ENCODE results near the gene ZNF57. TPM values are rescaled to one million over a fixed set of nuclear protein-coding genes. Genes with fewer than 3 reads are reported as not detected.

ZNF57 gene
- 1 to 10 TPM; 4.3 to 5.0 TPM for total RNA-seq
- polyA plus RNA-seq (2013, experiment 1 of 2), result 4.1 TPM
- polyA plus RNA-seq (2013, experiment 2 of 2), result 4.2 TPM
- long read RNA-seq, experiment 1, result 0 reads
- long read RNA-seq, experiment 2, transcript ZNF57-201 (4 exons, 2,003 nt), result major isoform, 9 of 10 reads
- long read RNA-seq, experiment 2, partial matches to known transcripts, result 1 of 10 reads
- long read RNA-seq, experiment 2, other reads (novel, unspliced or antisense), result 0 of 10 reads
- long read RNA-seq, experiment 3, transcript ZNF57-201 (4 exons, 2,003 nt), result major isoform, 25 of 27 reads
- long read RNA-seq, experiment 3, partial matches to known transcripts, result 0 of 27 reads
- long read RNA-seq, experiment 3, other reads (novel, unspliced or antisense), result 2 of 27 reads
- long read RNA-seq, experiment 4, transcript ZNF57-201 (4 exons, 2,003 nt), result major isoform, 10 of 10 reads
- long read RNA-seq, experiment 4, partial matches to known transcripts, result 0 of 10 reads
- long read RNA-seq, experiment 4, other reads (novel, unspliced or antisense), result 0 of 10 reads

- H3K27ac Mint-ChIP-seq, result peak within 1 kb of the TSS; percentile 98
- H3K4me1 Mint-ChIP-seq, result no peaks in the 10 kb centered on the region
- no peak within 1 kb of the TSS for H3K27ac ChIP-seq (ENCODE audit: low read depth, low read length)
These were observed at the start of gene ZNF57 for GRCh38 chr19:2900296-2901252. Gene ZNF57, plus strand, starts transcription at chr19:2900928. Its CDS starts 118 bp downstream, at chr19:2901046.

GRCh38 chr19:2852598-2852997, 48.1 kb upstream of the ZNF57 start:
- H3K36me3 ChIP-seq (ENCODE audit: control insufficient read depth, insufficient read depth, low read length), result peaks cover 63% of the 10 kb centered on the region

More at GRCh38 chr19:2900296-2901252, at the start of gene ZNF57:
- Histone ChIP-seq H3K9ac (ENCODE audit: extremely low read depth, low read length, poor library complexity, severe bottlenecking) (peak within 1 kb of the TSS; percentile 79), H3K9me3 (ENCODE audit: control insufficient read depth, low read length) (peaks cover 7% of the 10 kb centered on the region), H3K36me3 (ENCODE audit: control insufficient read depth, insufficient read depth, low read length) (no peaks in the 10 kb centered on the region), H3K4me1 (ENCODE audit: control insufficient read depth, insufficient read depth, low read length) (no peaks in the 10 kb centered on the region), H3K4me3 (ENCODE audit: low read length) (peak within 1 kb of the TSS; percentile 82), H3K27me3 (ENCODE audit: control insufficient read depth, insufficient read depth, low read length, poor library complexity, severe bottlenecking) (no peaks in the 10 kb centered on the region)
- H3K36me3 Mint-ChIP-seq (ENCODE audit: low read depth), result peaks cover 3% of the 10 kb centered on the region
- H3K4me3 Mint-ChIP-seq, result peak within 1 kb of the TSS; percentile 91
- H3K27me3 Mint-ChIP-seq (ENCODE audit: insufficient read depth), result peaks cover 7% of the 10 kb centered on the region
- 0% methylated on average over 38 to 98 of the region's 100 CpGs for WGBS, 2 experiments (ENCODE audit: insufficient coverage in 1 of 2, insufficient read length in 1 of 2)
- no peak for TF ChIP-seq CTCF (conservative IDR thresholded peaks at IDR 0.05)
- peaks cover 33% of the 10 kb centered on the region for H3K9me3 Mint-ChIP-seq
- DNase-seq, result peak; percentile 99

More at GRCh38 chr19:2852598-2852997, 48.1 kb upstream of the ZNF57 start:
- no peaks in the 10 kb centered on the region for H3K27me3 Mint-ChIP-seq (ENCODE audit: insufficient read depth)
- H3K9ac ChIP-seq (ENCODE audit: extremely low read depth, low read length, poor library complexity, severe bottlenecking), result no peak overlapping the region
- peaks cover 96% of the 10 kb centered on the region for H3K9me3 ChIP-seq (ENCODE audit: control insufficient read depth, low read length)
- WGBS, 2 experiments (ENCODE audit: insufficient coverage in 1 of 2, insufficient read length in 1 of 2), result 97 to 99% methylated on average over 6 to 10 of the region's 10 CpGs
- peaks cover 98% of the 10 kb centered on the region for H3K9me3 Mint-ChIP-seq
- H3K4me1 ChIP-seq (ENCODE audit: control insufficient read depth, insufficient read depth, low read length), result no peaks in the 10 kb centered on the region
- no peak for DNase-seq
- H3K36me3 Mint-ChIP-seq (ENCODE audit: low read depth), result peaks cover 80% of the 10 kb centered on the region
- H3K27ac Mint-ChIP-seq, result no peak overlapping the region
- no peak overlapping the region for H3K4me3 Mint-ChIP-seq
- H3K4me3 ChIP-seq (ENCODE audit: low read length), result peak overlapping the region; percentile 78
- no peaks in the 10 kb centered on the region for H3K4me1 Mint-ChIP-seq
- no peak for TF ChIP-seq CTCF (conservative IDR thresholded peaks at IDR 0.05)
- no peak overlapping the region for H3K27ac ChIP-seq (ENCODE audit: low read depth, low read length)
- no peaks in the 10 kb centered on the region for H3K27me3 ChIP-seq (ENCODE audit: control insufficient read depth, insufficient read depth, low read length, poor library complexity, severe bottlenecking)
